Fibroblast of lung (primary cell): Measurements from ENCODE around the gene TH. TPM values are rescaled to one million over a fixed set of nuclear protein-coding genes. Genes with fewer than 3 reads are reported as not detected.

Source experiments
- DNase-seq, 2 donors: peaks; one replicate each; pipeline versions ENCODE4 v3.0.0 to v3.0.0-alpha.2; 2010; ENCODE audit warnings: low read depth in 2 of 2
- H2AFZ ChIP-seq: 2 replicates; pipeline ENCODE4 v1.5.1; 2012; ENCODE audit warnings: low read length, control low read depth, inconsistent platforms
- H3K27ac ChIP-seq: 2 replicates; pipeline ENCODE4 v1.5.1; 2011; ENCODE audit warnings: low read length, control low read depth; ENCODE audit not compliant: insufficient read depth
- H3K27me3 ChIP-seq: 2 replicates; pipeline ENCODE4 v1.5.1; 2011; ENCODE audit warnings: mild to moderate bottlenecking, low read length; ENCODE audit not compliant: control insufficient read depth, insufficient read depth
- H3K36me3 ChIP-seq: 2 replicates; pipeline ENCODE4 v1.5.1; 2011; ENCODE audit warnings: low read length; ENCODE audit not compliant: control insufficient read depth, insufficient read depth
- H3K4me1 ChIP-seq: 2 replicates; pipeline ENCODE4 v1.5.1; 2011; ENCODE audit warnings: low read length; ENCODE audit not compliant: control insufficient read depth, insufficient read depth; ENCODE audit errors: extremely low read depth
- H3K4me2 ChIP-seq: 2 replicates; pipeline ENCODE4 v1.5.1; 2011; ENCODE audit warnings: low read length, control low read depth; ENCODE audit not compliant: insufficient read depth; ENCODE audit errors: extremely low read depth
- H3K4me3 ChIP-seq, 4 experiments: fragments of 200-600 bp in 1 of 4; sonication (generic) in 1 of 4; replicated peaks in 1 of 4; 2 replicates each; pipeline ENCODE4 v1.5.1; 2011 to 2016; ENCODE audit warnings: low read length in 4 of 4, low read depth in 3 of 4, mild to moderate bottlenecking in 3 of 4, control low read depth in 2 of 4, inconsistent platforms in 1 of 4, mixed read lengths in 1 of 4; ENCODE audit not compliant: insufficient read depth in 1 of 4; ENCODE audit errors: control extremely low read depth in 1 of 4
- H3K79me2 ChIP-seq: 2 replicates; pipeline ENCODE4 v1.5.1; 2012; ENCODE audit warnings: mild to moderate bottlenecking, low read length, inconsistent platforms; ENCODE audit not compliant: control insufficient read depth, insufficient read depth
- H3K9ac ChIP-seq: 2 replicates; pipeline ENCODE4 v1.5.1; 2011; ENCODE audit warnings: mild to moderate bottlenecking, low read length, control low read depth; ENCODE audit not compliant: insufficient read depth
- H3K9me3 ChIP-seq: 2 replicates; pipeline ENCODE4 v1.5.1; 2012; ENCODE audit warnings: low read depth, low read length; ENCODE audit not compliant: control insufficient read depth, insufficient read depth
- H4K20me1 ChIP-seq: 2 replicates; pipeline ENCODE4 v1.5.1; 2011; ENCODE audit warnings: low read length; ENCODE audit not compliant: control insufficient read depth, insufficient read depth; ENCODE audit errors: extremely low read depth
- CTCF ChIP-seq, 2 donors: IDR thresholded peaks in 1 of 2; conservative IDR thresholded peaks in 1 of 2; 1 replicate in 1 of 2; 2 replicates in 1 of 2; pipeline ENCODE4 v1.5.1; 2011 to 2012; ENCODE audit warnings: low read length in 2 of 2, control low read depth in 1 of 2, inconsistent platforms in 1 of 2, low read depth in 1 of 2, mild to moderate bottlenecking in 1 of 2
- EZH2 ChIP-seq: IDR thresholded peaks from 2 replicates; pipeline ENCODE4 v1.5.1; 2012; ENCODE audit warnings: low read length, control low read depth, mild to moderate bottlenecking; ENCODE audit errors: missing control alignments
- polyA plus RNA-seq, 2 donors: library from polyadenylated mRNA; depleted of rRNA in 1 of 2; stranded (reverse) in 1 of 2; unstranded in 1 of 2; fragments of >200 nt; gene quantifications; 2 replicates each; pipeline ENCODE4 v1.2.1, GENCODE V29; 2011 to 2012; ENCODE audit warnings: missing spikeins in 1 of 2
- total RNA-seq: library from RNA; depleted of rRNA; stranded (reverse); fragments of >200 nt; gene quantifications from 2 replicates; pipeline ENCODE4 v1.2.1, GENCODE V29; 2014

Gene TH
- total and polyA plus RNA-seq, 2 donors (not counting 1 experiment from before 2014, with no cell fraction given) = 0.17 TPM; not detected in 1

DNA sequence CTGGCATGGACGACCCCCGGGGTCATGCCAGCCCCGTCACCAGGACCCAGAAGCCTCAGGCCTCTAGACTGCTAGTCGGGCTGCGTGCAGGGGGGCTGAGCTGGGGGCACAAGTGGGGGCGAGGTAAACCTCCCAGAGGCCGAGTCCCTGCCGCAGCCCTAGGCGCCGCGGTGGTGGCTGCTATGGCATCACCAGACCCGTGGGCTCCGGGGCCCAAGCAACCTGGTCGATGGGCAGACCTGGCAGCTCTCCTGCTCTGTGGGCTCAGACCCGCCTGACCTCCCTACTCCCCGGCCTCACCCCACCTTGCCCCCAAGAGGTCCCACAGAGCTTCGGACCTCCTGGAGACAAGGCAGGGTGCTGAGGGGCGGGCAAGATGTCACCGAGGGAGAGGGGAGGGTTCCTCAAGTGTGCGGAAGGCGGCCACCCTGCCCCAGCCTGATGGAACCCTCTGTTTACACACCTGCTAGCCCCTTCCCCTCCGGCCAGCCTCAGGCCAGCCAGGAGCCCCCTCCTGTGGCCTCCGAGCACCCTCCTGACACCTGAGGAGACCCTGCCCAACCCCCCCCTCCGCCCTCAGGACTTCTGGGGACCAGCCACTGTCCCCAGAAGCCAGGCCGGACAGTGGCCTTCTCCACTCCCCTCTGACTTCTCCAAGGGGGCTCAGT lies 41.8 kb downstream of the TH start:
- no peak for DNase-seq
- no peaks in the 10 kb centered on the region for H3K79me2 ChIP-seq
- H3K27ac ChIP-seq = no peak overlapping the region
- H3K4me3 ChIP-seq = no peak overlapping the region
- H3K4me2 ChIP-seq = no peak overlapping the region
- no peak overlapping the region for H2AFZ ChIP-seq
- H4K20me1 ChIP-seq = no peaks in the 10 kb centered on the region
- TF ChIP-seq CTCF (conservative IDR thresholded peaks at IDR 0.05 in 1 of 2, IDR thresholded peaks at IDR 0.05 in 1 of 2; ENCODE audit: low read depth in 1 of 2, low read length in 2 of 2) (no peak), EZH2 (no peak)
- no peak overlapping the region for H3K9ac ChIP-seq
- no peaks in the 10 kb centered on the region for H3K36me3 ChIP-seq
- no peaks in the 10 kb centered on the region for H3K9me3 ChIP-seq
- no peaks in the 10 kb centered on the region for H3K4me1 ChIP-seq
- peaks cover 3% of the 10 kb centered on the region for H3K27me3 ChIP-seq

GRCh38 chr11:2129308-2129698 lies 42.3 kb downstream of the TH start:
- no peak overlapping the region for H3K9ac ChIP-seq
- DNase-seq = no peak
- no peak overlapping the region for H3K4me3 ChIP-seq
- H2AFZ ChIP-seq = no peak overlapping the region
- H3K27ac ChIP-seq = no peak overlapping the region
- H3K36me3 ChIP-seq = no peaks in the 10 kb centered on the region
- no peaks in the 10 kb centered on the region for H4K20me1 ChIP-seq
- no peaks in the 10 kb centered on the region for H3K4me1 ChIP-seq
- H3K4me2 ChIP-seq = no peak overlapping the region
- no peaks in the 10 kb centered on the region for H3K9me3 ChIP-seq
- H3K27me3 ChIP-seq = peaks cover 3% of the 10 kb centered on the region
- no peak for TF ChIP-seq CTCF (conservative IDR thresholded peaks at IDR 0.05 in 1 of 2, IDR thresholded peaks at IDR 0.05 in 1 of 2; ENCODE audit: low read depth in 1 of 2, low read length in 2 of 2)
- no peak for TF ChIP-seq EZH2
- no peaks in the 10 kb centered on the region for H3K79me2 ChIP-seq

DNA sequence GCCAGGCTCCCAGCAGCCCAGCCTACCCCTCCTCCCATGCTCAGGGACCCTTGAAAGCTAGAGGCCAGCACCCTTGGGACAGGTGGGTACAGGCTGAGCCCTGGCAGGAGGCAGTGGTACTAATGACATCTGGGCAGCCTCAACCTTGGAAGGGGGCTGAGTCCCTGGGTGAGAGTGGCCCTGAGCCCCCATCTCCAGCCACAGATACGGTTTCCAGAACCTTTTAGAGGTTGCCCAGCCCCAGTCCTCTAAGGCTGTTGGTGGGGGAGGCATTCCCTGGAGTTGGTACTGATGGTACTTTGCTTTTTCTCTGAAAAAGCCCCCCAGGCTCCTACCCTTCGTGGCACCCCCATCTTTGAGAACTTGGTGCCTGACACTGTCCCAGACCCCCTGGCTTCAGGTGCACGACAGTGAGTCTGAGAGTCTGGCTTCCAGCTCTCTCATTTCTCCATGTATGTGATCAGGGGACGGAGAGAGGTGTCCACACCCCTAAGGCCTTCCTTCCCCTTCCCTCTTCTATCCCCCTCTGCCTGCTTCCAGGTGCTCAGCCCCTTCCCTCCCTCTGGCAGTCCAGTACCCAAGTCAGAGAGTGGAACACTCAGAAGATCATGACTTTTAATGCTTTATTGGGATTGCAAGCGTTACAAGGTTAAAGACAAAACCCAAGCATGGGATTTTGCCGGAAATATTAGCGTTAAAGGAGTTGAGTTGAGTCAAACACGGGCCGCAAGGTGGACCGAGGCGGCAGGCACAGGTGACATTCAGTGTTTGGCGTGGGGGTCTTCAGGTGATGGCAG lies 42.9 kb downstream of the TH start:
- peaks cover under 1% of the 10 kb centered on the region for H3K27me3 ChIP-seq
- H3K4me2 ChIP-seq = no peak overlapping the region
- H3K36me3 ChIP-seq = no peaks in the 10 kb centered on the region
- TF ChIP-seq CTCF (conservative IDR thresholded peaks at IDR 0.05 in 1 of 2, IDR thresholded peaks at IDR 0.05 in 1 of 2; ENCODE audit: low read depth in 1 of 2, low read length in 2 of 2) (no peak), EZH2 (no peak)
- no peak overlapping the region for H3K4me3 ChIP-seq
- no peak for DNase-seq
- H3K27ac ChIP-seq = no peak overlapping the region
- no peaks in the 10 kb centered on the region for H3K4me1 ChIP-seq
- no peak overlapping the region for H2AFZ ChIP-seq
- no peak overlapping the region for H3K9ac ChIP-seq
- H4K20me1 ChIP-seq = no peaks in the 10 kb centered on the region
- H3K79me2 ChIP-seq = no peaks in the 10 kb centered on the region
- no peaks in the 10 kb centered on the region for H3K9me3 ChIP-seq
